Lower leg skin (tissue), 3 donors: Measurements from ENCODE around the gene SCN4B.

Experiments
- CTCF ChIP-seq, 3 donors: fragments of 450-650 bp; IDR thresholded peaks; one replicate each; pipeline ENCODE4 v1.5.1; 2016; ENCODE audit warnings: antibody characterized with exemption in 3 of 3, mild to moderate bottlenecking in 3 of 3, moderate library complexity in 2 of 3
- POLR2A ChIP-seq, 2 donors: fragments of 450-650 bp; IDR thresholded peaks; one replicate each; pipeline ENCODE4 v1.6.1; 2016 to 2017; ENCODE audit warnings: antibody characterized with exemption in 2 of 2, mild to moderate bottlenecking in 1 of 2, moderate library complexity in 1 of 2

DNA sequence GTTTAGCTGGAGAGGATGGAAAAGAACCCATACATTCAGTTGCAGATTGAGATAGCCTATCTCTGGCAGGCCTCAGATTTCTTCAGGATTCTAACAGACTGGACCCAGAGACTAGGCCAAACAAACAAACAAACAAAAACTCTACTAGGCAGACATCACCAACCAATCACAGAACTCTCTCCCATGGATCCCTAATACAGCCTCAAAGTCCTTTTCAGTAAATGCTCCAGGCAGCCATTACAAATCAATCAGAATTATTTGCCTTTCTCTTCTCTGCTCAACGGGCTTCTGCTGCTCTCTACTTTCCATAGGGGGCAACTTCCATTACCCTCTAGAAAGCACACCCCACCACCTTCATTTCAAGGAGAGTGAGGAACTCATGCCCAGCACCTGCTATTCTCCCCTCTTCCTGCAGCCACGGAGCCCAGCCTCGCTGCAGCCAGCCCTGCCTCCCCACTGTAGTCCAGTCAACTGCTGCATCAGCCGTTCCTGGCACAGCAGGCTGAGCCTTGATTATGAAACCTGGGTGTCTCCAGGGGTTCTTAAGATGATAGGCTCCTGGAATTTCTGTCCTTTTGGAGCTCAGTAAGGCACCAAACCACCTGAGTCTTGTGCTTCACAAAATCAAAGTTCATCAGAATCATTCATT is 46.8 kb downstream of the SCN4B start:
- no peak for TF ChIP-seq CTCF (IDR thresholded peaks at IDR 0.05)
- TF ChIP-seq POLR2A (IDR thresholded peaks at IDR 0.05): no peak
